Calu3 (cell line): Measurements from ENCODE around the gene SPTBN1. TPM values are rescaled to one million over a fixed set of nuclear protein-coding genes. Genes with fewer than 3 reads are reported as not detected.
A peak's percentile ranks its signal among the peaks of the same experiment; 100 is the strongest.

Experiments
- BruUV-seq: library from RNA; stranded (reverse); fragments of 400-500 nt; replicated peaks from 2 replicates; lab custom pipeline; 2021; lab: Mats Ljungman, UMichigan
- CTCF ChIA-PET: fragments of 300-600 bp; sonication (Branson Sonifier 250); formaldehyde crosslinking; loops from one replicate; lab custom pipeline; 2022; ENCODE audit warnings: antibody characterized with exemption; lab: Charles Lee
- DNase-seq: peaks from one replicate; pipeline ENCODE4 v3.0.0; 2022
- H3K27ac Mint-ChIP-seq: one replicate; pipeline ENCODE4 v1.8.0; 2022; ENCODE audit warnings: mixed read lengths; ENCODE audit not compliant: unreplicated experiment
- H3K27me3 Mint-ChIP-seq: one replicate; pipeline ENCODE4 v1.8.0; 2022; ENCODE audit warnings: mixed read lengths; ENCODE audit not compliant: unreplicated experiment
- H3K36me3 Mint-ChIP-seq: one replicate; pipeline ENCODE4 v1.8.0; 2022; ENCODE audit warnings: mild to moderate bottlenecking, moderate library complexity, mixed read lengths; ENCODE audit not compliant: insufficient read depth, unreplicated experiment
- H3K4me1 Mint-ChIP-seq: one replicate; pipeline ENCODE4 v1.8.0; 2022; ENCODE audit warnings: mild to moderate bottlenecking, low read depth, mixed read lengths; ENCODE audit not compliant: unreplicated experiment
- H3K4me3 Mint-ChIP-seq: one replicate; pipeline ENCODE4 v1.8.0; 2022; ENCODE audit warnings: mild to moderate bottlenecking, low read depth, moderate library complexity, mixed read lengths; ENCODE audit not compliant: unreplicated experiment
- H3K9me3 Mint-ChIP-seq: one replicate; pipeline ENCODE4 v1.8.0; 2022; ENCODE audit warnings: low read depth, mixed read lengths; ENCODE audit not compliant: unreplicated experiment
- CTCF ChIP-seq: fragments of 200-600 bp; IDR thresholded peaks from one replicate; pipeline ENCODE4 v1.8.0; 2022; ENCODE audit warnings: antibody characterized with exemption; ENCODE audit not compliant: unreplicated experiment
- intact Hi-C: fragments of 100-400 bp; cut with micrococcal nuclease; formaldehyde crosslinking; loops from one replicate; pipeline ENCODE4 v1.10.0; 2022; ENCODE audit not compliant: unreplicated experiment
- total RNA-seq: library from RNA; stranded (reverse); gene quantifications from 2 replicates; pipeline ENCODE4 v1.2.3, GENCODE V29; 2022

The SPTBN1 gene
- total RNA-seq, 1 experiment from 2014 or later, result 611 TPM

- peak overlapping the region; percentile 98 for H3K27ac Mint-ChIP-seq
- peaks cover 82% of the 10 kb centered on the region for H3K4me1 Mint-ChIP-seq
- H3K27me3 Mint-ChIP-seq, result no peaks in the 10 kb centered on the region
- BruUV-seq, result no TSS peak
- intact Hi-C loops, result loop anchor here (5.0 kb wide), 1 partner anchor 37 kb away; no protein-coding TSS in a partner anchor
- peak; percentile 79 for DNase-seq
- peak overlapping the region; percentile 84 for H3K4me3 Mint-ChIP-seq
- H3K9me3 Mint-ChIP-seq, result no peaks in the 10 kb centered on the region
- peaks cover 96% of the 10 kb centered on the region for H3K36me3 Mint-ChIP-seq
- CTCF ChIA-PET, result interaction anchor here (0.6 to 2.2 kb wide), 3 partner anchors 12 to 123 kb away, joined by 3 to 9 read pairs (median 5); no protein-coding TSS in a partner anchor
- no peak for TF ChIP-seq CTCF
These were observed 112.8 kb downstream of the SPTBN1 start for GRCh38 chr2:54568876-54569321.

- Mint-ChIP-seq H3K27me3 (no peaks in the 10 kb centered on the region), H3K27ac (peak overlapping the region; percentile 98)
- DNase-seq, result peak; percentile 59
These were observed 113.7 kb downstream of the SPTBN1 start for GRCh38 chr2:54569745-54570301.

GRCh38 chr2:54570321-54570855, 114.3 kb downstream of the SPTBN1 start:
- CTCF ChIA-PET, result interaction anchor here (0.7 to 2.8 kb wide), 4 partner anchors 11 to 293 kb away, joined by 3 to 15 read pairs (median 8); no protein-coding TSS in a partner anchor
- Mint-ChIP-seq H3K9me3 (no peaks in the 10 kb centered on the region), H3K36me3 (peaks cover 96% of the 10 kb centered on the region), H3K27me3 (no peaks in the 10 kb centered on the region), H3K27ac (peak overlapping the region; percentile 98), H3K4me1 (peaks cover 83% of the 10 kb centered on the region), H3K4me3 (peak overlapping the region; percentile 84)
- intact Hi-C loops, result loop anchor here (5.0 kb wide), 2 partner anchors 48 to 62 kb away; no protein-coding TSS in a partner anchor
- no peak for DNase-seq
- BruUV-seq, result TSS peak; percentile 10
- TF ChIP-seq CTCF, result no peak

More at GRCh38 chr2:54569745-54570301, 113.7 kb downstream of the SPTBN1 start:
- no TSS peak for BruUV-seq
- intact Hi-C loops, result loop anchor here (5.0 kb wide), 3 partner anchors 38 to 62 kb away; no protein-coding TSS in a partner anchor
- peaks cover 83% of the 10 kb centered on the region for H3K4me1 Mint-ChIP-seq
- CTCF ChIA-PET, result interaction anchor here (0.6 to 2.8 kb wide), 6 partner anchors 11 to 292 kb away, joined by 3 to 15 read pairs (median 6); no protein-coding TSS in a partner anchor
- peaks cover 96% of the 10 kb centered on the region for H3K36me3 Mint-ChIP-seq
- no peaks in the 10 kb centered on the region for H3K9me3 Mint-ChIP-seq
- peak overlapping the region; percentile 84 for H3K4me3 Mint-ChIP-seq
- no peak for TF ChIP-seq CTCF

GRCh38 chr2:54570925-54571694, 115.0 kb downstream of the SPTBN1 start:
- Mint-ChIP-seq H3K36me3 (peaks cover 96% of the 10 kb centered on the region), H3K4me1 (peaks cover 89% of the 10 kb centered on the region), H3K27me3 (no peaks in the 10 kb centered on the region), H3K27ac (peak overlapping the region; percentile 98), H3K4me3 (peak overlapping the region; percentile 84), H3K9me3 (no peaks in the 10 kb centered on the region)
- TF ChIP-seq CTCF, result no peak
- intact Hi-C loops, result loop anchor here (5.0 kb wide), 2 partner anchors 49 to 61 kb away; no protein-coding TSS in a partner anchor
- peak; percentile 62 for DNase-seq
- BruUV-seq, result no TSS peak
- CTCF ChIA-PET, result interaction anchor here (1.0 to 2.8 kb wide), 5 partner anchors 11 to 137 kb away, joined by 3 to 15 read pairs (median 4); no protein-coding TSS in a partner anchor
